HG03135 (cell line): ENCODE results near the gene IQCM.

Experiments used
- ATAC-seq: cut with Tn5 transposase; IDR thresholded peaks from one replicate; pipeline ENCODE4 v1.9.1; 2021; ENCODE audit warnings: mild to moderate bottlenecking, moderate library complexity; ENCODE audit not compliant: unreplicated experiment

The IQCM gene

DNA sequence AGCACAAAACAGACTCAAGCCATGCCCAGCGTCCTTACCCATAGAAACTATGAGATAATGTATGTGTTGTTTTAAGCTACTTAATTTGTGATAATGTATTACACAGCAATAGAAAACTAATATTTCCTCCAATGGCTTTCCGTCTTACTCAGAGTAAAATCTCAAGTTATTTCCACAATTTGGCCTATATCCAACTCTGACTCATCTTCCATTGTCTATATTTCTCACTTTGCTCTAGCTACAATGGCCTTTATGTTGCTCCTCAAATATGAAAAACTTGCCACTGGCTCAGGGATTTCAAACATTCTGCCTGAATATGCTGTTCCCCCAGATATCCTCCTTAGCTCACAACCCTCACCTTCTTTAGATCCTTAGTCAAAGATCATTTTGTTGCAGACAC is 31.6 kb downstream of the IQCM start:
- ATAC-seq, result no peak

DNA sequence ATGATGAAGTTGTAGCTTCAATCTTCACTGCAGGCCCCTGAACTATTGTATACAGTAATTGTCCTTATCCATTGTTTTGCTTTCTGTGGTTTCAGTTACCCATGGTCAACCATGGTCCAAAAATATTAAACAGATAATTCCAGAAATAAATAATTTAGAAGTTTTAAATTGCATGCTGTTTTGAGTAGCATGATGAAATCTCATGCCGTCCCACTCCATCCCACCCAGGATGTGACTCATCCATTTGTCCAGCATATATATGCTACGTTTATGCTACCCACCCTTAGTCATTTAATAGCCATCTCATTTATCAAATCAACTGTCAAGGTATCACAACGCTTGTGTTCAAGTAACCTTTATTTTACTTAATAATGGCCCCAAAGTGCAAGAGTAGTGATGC is 34.5 kb downstream of the IQCM start:
- no peak for ATAC-seq

DNA sequence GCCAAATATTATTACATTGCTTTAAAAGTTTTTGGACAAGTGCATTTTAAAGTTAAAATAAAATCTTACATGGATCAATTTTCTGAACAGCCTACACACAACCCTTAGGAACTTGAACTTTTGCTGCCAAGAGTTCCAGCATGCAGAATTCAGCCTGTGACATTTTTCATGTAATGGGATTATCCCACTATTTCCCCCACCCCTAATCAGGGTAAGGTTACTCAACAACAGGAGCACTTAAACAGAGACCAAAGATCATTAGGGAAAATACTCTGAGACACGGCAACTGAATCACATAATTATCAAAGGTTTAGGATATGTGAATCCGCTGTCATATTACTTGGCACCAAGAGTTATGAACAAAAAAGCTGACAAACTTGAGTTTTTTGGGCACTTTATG is 47.2 kb downstream of the IQCM start:
- no peak for ATAC-seq

DNA sequence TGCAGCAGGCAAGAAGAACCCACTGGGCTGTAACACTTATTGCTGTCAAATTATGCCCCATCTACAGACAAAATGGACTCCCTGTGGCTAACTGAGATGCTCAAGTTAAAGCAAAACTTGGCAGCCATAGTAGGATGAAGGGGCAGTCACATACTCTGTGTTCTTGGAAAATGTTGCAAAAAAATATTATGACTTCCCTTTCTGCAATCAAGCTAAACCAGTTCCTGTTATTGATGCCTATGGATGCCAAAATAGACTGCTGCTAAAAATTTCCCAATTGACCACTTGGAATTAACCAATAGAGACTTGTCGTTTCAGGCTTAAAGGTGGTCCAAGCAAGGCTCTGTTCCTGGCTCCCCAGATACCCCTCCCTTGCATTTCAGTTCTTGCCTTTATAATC is 49.5 kb downstream of the IQCM start:
- ATAC-seq, result no peak

DNA sequence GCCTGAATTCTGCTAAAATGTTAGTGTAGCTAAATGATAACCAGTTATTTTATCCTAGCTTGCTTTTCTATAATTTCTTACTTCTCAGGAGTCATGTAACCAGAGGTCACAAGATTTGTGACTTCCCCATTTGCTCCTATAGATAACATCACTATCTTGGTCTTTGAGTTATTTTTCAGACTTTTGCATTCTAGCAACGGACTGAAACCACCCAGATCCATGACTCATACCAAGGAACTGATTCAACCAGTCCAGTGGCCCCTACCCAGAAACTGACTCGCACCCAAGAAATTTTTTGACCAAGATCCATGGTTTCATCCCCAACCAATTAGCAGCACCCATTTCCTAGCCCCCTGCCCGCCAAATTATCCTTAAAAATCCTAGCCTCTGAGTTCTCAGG is 50.0 kb downstream of the IQCM start:
- no peak for ATAC-seq

DNA sequence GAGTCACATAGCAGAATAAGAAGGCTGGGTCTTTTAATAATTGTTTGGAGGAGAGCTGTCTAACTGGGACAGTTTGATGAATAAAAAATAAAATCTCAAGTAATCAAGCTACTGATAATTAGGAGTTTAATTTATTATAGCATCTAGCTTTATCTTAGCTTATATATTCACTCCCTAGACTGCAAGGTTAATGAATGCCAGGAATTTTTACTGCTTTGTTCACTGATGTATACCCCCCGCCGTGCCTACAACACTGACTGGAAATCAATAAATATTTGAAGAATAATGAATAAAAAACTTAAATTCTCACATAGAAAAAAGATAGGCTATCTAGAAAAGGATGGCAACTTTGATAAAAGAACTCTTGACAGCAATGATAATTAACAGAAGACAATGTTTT is 59.7 kb downstream of the IQCM start:
- ATAC-seq, result no peak

DNA sequence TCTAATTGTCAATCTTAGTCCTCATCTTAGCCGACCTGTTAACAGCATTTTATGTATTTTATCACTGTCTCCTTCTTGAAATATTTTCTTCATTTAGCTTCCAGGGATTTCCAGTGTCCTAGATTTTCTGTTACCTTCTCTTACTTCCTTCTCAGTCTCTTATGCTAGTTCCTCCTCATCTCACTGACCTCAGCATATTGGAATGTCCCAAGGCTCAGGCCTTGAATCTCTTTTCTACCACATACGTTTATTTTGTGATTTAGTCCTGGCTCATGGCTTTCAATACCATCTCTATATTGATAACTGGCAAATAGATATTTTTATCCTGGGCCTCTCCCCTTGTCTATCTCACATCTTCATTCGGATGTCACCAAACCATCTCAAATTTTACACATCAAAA is 61.1 kb downstream of the IQCM start:
- no peak for ATAC-seq

DNA sequence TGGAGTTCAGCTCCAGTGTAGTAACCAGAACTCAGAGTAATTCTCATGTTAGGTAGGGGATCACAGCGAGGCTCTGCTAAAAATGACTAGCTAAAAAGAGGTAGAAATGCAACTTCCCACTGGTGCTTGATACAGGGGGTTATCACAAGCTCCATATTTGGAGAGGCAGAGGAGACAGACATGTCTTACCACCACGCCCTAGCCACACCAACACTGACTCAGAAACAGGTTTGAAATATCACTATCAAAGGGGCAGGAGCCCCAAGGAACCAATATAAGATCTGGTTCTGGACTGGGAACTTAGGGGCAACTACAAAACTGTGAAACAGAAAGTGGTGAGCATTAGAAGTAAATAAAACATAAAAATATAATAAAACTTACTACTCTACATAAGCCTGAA is 62.9 kb downstream of the IQCM start:
- no peak for ATAC-seq

DNA sequence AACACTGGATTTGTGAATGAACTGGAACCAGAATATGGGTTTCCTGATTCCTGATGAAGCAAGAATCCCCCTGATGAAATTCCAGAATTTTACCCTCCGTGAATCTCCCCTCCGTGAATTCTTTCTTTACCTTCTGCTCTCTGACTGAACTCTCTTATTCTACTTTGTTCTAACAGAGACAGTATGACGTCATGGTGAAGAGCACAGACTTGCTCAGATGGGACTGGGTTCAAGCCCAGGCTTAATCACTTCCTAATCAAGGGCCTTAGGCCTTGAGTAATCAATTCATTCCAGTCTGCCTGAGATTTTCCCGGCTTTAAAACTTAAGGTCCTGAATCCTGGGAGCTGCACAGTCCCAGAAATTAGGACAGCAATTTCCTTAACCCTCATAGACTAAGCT is 64.5 kb downstream of the IQCM start:
- no peak for ATAC-seq

DNA sequence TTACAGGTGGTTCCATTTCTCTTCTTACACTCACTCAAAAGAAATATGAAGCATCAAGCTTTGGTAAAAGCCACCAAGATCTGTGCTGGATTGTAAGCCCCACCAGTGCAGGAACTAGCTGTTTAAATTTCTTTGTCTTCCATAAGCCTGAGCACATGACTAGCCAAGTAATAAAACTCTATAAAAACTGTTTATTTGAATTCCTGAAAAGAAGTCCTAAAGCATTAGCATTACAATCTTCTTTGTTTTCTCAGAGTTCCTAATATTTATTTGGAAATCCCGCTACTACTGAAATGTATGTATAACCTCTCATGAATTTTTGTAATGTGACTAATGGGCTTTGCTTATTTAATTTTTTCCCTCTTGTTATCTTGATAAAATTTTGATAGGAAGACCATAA is 65.9 kb downstream of the IQCM start:
- no peak for ATAC-seq

DNA sequence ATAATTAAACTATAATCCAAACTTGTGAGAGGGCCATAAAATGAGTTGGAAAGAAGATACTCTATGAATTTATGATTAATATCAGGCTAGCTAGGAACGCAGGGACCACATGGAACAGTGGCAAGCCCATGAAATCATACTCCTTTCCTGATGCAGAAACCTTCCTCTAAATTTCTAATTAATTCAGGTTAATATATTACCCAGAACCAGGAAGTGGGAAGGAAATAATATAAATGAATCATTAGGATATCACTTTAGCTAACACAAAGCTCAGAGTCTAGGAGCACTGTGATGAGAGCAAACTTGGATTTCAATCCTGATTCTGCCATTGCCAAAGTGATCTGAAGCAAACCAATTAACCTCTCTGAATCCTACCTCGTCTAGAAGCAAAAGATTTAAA is 68.0 kb downstream of the IQCM start:
- no peak for ATAC-seq

DNA sequence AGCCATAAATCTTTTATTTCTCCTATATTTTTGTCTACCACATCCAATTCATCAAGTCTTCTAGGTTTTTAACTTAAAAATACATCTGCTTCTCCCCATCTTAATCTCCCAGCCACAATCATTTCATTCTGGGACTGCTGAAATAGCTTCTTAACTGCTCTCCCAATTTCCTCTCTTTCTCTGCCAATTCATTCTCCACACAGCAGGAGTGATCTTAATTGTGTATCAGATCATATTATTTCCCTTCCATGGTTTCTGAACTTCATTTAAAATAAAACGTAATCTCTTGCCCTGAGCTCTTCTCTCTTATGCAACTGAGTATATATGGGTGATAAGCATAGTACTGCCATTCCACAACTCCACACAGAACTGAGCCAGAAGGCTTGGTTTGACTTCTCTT is 69.4 kb downstream of the IQCM start:
- ATAC-seq, result no peak

DNA sequence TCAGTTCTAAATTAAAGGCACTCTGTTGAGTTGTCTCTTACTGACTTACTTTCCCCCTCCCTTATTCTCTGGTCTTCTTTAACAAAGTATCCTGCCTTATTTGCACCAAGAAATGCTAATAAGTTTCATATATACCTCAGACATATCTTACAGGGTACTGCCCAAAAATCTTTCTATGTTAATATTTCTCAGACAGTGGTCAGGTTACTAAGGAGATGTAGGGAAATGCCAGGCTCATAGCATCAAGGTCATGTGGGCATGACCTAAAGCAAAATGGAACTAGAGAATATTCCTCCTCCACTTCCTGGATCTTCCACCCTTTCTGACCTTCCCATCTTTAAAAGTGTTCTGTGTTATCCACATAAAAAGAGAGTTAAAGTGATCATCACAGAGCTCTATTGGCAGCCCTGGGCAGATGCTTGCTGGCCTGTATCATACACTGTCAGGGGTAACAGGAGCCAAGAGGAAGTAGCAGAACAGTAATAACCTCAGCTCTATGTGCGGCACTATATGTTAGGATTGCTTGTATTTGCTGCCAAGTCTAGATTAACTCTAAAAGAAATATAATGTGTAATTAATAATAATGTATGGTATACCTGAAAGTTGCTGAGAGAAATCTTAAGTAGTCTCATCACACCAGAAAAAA is 74.3 kb downstream of the IQCM start:
- no peak for ATAC-seq

DNA sequence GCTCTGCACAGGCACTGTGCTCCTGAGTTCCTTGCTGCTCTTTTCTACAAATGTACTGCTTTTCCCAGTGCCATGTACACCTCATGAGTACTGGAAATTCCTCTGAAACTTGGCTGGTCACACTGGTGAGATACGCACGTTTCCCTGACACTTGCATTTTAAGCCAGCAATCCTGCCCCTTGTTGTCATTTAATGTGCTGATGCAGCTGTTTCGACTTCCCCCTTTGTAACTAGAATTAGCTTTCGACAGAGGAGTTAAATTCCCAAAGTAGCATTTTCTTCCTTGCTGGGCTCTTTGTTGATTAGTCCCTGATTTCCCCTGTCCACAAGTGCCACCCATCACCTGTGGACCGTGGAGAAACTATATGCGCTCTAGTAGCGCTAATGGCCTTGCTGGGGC is 77.5 kb downstream of the IQCM start:
- ATAC-seq, result no peak

DNA sequence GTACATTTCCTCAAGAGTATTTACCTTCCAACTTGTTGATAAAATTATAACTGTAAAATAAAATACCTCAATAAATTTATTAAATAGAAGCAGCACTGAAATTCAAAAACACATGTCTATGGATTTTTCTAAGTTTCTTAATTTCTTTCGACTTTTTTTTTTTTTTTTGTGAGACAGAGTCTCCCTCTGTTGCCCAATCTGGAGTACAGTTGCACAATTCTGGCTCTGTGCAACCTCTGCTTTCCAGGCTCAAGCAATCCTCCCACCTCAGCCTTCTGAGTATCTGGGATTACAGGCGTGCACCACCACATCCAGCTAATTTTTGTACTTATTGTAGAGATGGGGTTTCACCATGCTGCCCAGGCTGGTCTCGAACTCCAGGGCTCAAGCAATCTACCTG is 79.8 kb downstream of the IQCM start:
- no peak for ATAC-seq

DNA sequence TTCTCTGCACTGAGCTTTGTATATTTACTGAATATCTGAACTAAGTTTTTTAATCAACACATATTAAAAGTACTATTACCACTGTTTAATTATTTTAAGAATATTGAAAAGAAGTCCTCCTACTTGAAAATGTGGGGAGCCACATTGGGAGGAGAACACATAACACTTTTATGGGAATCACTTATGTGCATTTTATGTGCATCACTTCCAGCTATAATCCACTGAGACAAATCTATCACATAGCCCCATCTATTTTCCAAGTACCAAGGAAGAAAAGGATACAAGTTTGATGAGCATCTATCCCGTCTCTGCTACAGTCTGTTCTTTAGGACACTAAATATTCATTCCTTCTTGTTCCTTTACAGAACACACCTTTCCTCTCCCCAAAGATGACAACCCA is 87.2 kb downstream of the IQCM start:
- no peak for ATAC-seq

DNA sequence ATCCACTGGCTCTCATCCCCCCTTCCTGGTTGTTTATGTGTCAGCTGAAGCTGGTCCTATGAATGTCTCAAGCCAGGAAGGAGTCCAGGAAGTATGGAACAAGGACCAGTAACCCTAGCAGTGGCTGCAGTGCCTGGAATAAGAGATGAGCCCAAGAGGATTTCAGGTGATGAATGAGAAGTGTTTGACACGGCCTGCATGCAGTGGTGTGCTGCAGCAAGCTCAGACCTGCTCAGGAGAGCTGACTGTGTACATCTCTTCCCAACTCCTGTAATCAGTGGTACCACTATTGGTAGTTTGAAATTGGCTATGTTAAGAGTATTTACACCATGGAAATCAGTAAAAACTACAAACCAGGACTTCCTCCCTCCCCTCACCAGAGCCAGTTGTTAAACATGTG is 88.0 kb downstream of the IQCM start:
- no peak for ATAC-seq

DNA sequence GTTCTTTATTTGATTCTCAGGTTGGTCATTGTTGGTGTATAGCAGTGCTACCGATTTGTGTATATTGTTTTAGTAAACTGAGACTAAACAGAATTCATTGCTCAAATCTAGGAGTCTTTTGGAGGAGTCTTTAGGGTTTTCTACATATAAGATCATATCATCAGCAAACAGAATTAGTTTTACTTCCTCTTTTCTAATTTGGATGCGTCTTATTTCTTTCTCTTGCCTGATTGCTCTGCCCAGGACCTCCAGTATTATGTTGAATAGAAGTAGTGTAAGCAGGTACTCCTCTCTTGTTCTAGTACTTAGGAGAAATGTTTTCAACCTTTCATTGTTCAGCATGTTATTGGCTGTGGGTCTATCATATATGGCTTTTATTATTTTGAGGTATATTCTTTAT is 92.6 kb downstream of the IQCM start:
- ATAC-seq, result no peak

DNA sequence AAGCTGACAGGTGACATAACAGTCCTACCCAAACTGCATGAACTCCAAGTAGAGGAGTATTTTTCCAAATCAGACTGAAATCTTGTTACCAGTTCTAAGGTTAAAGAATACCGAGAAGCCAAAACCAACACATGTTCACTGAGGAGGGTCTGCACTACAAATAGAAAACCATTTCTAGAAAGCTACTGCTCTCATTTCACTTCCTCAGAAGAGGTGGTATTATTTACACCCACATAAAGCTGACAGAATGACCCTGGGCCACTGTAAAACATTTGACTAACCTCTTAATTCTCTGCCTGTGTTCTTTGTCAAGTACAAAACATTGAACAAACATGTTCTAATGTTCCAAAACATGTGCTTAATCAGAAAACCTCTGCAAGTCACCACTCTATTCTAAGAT is 95.8 kb downstream of the IQCM start:
- no peak for ATAC-seq

DNA sequence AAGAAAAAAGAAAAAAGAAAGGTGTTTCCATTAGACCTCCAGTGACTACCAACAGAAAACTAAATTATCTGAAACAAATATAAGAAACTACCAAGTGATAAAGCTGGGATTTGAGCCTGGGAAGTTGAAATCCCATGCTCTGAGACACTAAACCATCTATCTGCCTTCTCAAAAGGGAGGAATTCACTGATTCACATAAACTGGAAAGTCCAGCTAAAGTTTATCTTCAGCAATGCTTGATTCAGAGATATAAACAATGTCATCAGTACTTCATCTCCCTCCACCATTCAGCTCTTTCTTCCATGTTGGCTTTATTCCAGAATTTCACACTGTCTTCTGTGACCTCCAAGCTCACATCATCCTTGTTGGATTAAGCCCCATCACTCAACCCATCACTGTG is 96.3 kb downstream of the IQCM start:
- no peak for ATAC-seq

DNA sequence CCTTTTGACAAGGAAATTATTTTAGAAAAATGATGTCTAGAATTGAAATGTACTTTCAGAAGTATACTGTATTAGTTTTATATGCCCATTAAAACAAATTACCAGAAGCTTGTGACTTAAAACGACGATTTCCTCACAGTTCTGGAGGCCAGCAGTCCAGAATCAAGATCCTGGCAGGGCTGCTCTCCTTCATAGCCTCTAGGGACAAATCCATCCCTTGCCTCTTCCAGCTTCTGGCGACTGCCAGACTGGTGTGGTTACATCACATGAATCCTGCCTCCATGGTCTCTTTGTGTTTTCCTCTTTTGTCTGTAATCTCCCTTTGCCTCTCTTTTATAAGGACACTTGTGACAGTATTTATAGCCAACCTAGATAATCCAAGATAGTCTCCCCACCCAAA is 97.1 kb downstream of the IQCM start:
- no peak for ATAC-seq

DNA sequence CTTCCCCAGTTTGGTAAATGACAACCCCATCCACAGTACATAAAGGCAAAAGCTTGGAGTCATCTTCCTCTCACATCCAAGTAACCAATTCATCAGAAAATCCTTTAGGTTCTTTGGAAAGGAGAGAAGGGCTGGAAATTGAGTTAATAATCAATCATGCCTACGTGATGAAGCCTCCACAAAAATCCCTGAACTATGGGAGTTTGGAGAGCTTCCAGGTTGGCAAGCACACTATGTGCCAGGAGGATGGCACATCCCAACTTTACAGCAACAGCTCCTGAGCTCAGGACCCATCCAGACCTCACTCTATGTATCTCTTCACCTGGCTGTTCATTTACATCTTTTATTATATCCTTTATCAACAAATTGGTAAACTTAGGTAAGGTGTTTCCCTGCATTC is 98.9 kb downstream of the IQCM start:
- no peak for ATAC-seq

DNA sequence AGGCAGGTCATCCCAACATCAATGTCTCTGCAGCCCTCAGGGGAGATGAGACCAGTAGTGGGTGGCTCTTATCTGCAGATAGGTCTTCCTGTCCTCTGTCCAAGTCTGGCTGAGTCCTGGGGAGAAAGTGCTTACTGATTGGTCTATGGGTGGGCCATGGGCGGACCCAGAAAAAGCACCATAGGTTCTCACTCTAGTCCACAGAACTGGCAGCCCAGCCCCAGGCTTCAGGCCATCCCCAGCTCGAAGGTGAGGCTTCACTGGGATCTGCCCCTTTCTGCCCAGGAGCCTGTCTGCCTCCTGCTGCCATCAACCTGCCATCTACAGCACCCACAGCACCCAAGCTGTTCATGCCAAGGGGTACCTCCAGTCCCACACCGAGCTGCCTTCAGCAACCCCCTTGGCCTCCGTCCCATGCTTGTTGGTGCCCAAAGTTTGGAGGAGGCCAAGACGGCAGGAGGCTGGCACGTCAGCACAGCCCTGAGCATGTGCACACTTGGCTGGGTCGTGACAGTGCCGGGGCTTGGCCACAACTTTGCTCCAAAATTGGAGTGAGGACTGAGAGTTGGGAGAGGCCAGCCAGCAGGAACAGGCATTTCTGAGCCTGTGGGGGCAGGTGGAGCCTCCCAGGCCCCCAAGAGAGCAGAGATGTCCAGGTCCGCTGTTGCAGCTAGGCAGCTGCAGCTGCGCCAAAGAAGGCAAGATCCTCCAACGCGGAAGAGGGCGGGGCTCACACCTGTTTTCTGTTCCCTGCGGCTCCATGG is 99.6 kb downstream of the IQCM start:
- ATAC-seq, result no peak
